Measurements from ENCODE around the gene OBP2B.

- TF ChIP-seq CTCF (conservative IDR thresholded peaks at IDR 0.05), result no peak
- TF ChIP-seq EZH2 (IDR thresholded peaks at IDR 0.05; ENCODE audit: low read depth), result no peak
These were observed 21.5 kb downstream of the OBP2B start for GRCh38 chr9:133187561-133188005.

Measured in PC-9 (cell line).